Adrenal gland (tissue), 12 donors: ENCODE data around the gene C19orf73. TPM values are rescaled to one million over a fixed set of nuclear protein-coding genes. Genes with fewer than 3 reads are reported as not detected.

Source experiments
- DNase-seq, 7 donors: peaks; one replicate each; pipeline ENCODE4 v3.0.0-alpha.2; 2019 to 2020
- H3K27ac ChIP-seq, 5 donors: fragments of 200-600 bp; sonication (generic) in 4 of 5; 1 replicate in 3 of 5; 2 replicates in 2 of 5; pipeline versions ENCODE4 v1.5.1 to v1.8.0; 2016 to 2020; ENCODE audit warnings: mild to moderate bottlenecking in 1 of 5
- H3K27me3 ChIP-seq: fragments of 200-600 bp; 2 replicates; pipeline ENCODE4 v1.8.0; 2021
- H3K36me3 ChIP-seq, 2 donors: fragments of 200-600 bp; replicated peaks in 1 of 2; 1 replicate in 1 of 2; 2 replicates in 1 of 2; pipeline versions ENCODE4 v1.5.1 to v1.8.0; 2018 to 2022
- H3K4me1 ChIP-seq, 2 donors: fragments of 200-600 bp; replicated peaks in 1 of 2; 1 replicate in 1 of 2; 2 replicates in 1 of 2; pipeline versions ENCODE4 v1.5.1 to v1.8.0; 2018 to 2021
- H3K4me3 ChIP-seq, 4 donors: fragments of 200-600 bp; sonication (generic) in 3 of 4; one replicate each; pipeline ENCODE4 v1.5.1; 2016 to 2018
- H3K9me3 ChIP-seq, 3 donors: fragments of 200-600 bp; sonication (generic) in 1 of 3; replicated peaks in 1 of 3; 1 replicate in 2 of 3; 2 replicates in 1 of 3; pipeline versions ENCODE4 v1.5.1 to v1.8.0; 2016 to 2021
- POLR2A ChIP-seq, 2 donors: fragments of 450-650 bp; IDR thresholded peaks; one replicate each; pipeline ENCODE4 v1.6.1; 2017; ENCODE audit warnings: antibody characterized with exemption in 2 of 2, mild to moderate bottlenecking in 2 of 2, moderate library complexity in 1 of 2
- WGBS, 4 donors: extraction: QIAGEN DNeasy Blood & Tissue Kit in 2 of 4; methylation state at CpG; one replicate each; pipeline versions ENCODE4 v1.1.5 to v1.1.7; 2013 to 2017; 5-methylcytosine and 5-hydroxymethylcytosine counted together
- intact Hi-C, 2 donors: fragments of 100-400 bp; cut with DNase I; formaldehyde crosslinking; loops; one replicate each; pipeline versions ENCODE4 v1.14.1 to v1.15.0; 2022 to 2023
- polyA plus RNA-seq, 3 donors: library from polyadenylated mRNA; stranded (reverse); fragments of 200-250 nt in 2 of 3; fragments of 350-450 nt in 1 of 3; fragmentation: Illumina TruSeq in 1 of 3; extraction: RNeasy Lipid Tissue Mini Kit (QIAGEN cat#74804) in 1 of 3; gene quantifications; one replicate each; pipeline ENCODE4 v1.2.3, GENCODE V29; 2013 to 2014
- total RNA-seq, 9 donors: library from RNA; depleted of rRNA in 4 of 9; stranded (reverse); fragments of >200 nt in 4 of 9; fragments of 120-200 nt in 1 of 9; fragmentation: NEBNext Ultra II Directional in 1 of 9; extraction: Animal tissue kit (Norgen Biotek cat#: 25700) in 1 of 9; gene quantifications; one replicate each; pipeline versions ENCODE4 v1.1.0 to v1.2.4, GENCODE V29; 2013 to 2023
- TF ChIP-seq, protein P1 (sequence below), 6 experiments: fragments of 450-650 bp in 4 of 6; fragments of 200-600 bp in 2 of 6; sonication (generic) in 1 of 6; IDR thresholded peaks; 1 replicate in 5 of 6; 2 replicates in 1 of 6; pipeline versions ENCODE4 v1.5.1 to v1.8.0; 2016 to 2021; ENCODE audit warnings: antibody characterized with exemption in 6 of 6, mild to moderate bottlenecking in 2 of 6, moderate library complexity in 1 of 6
- donor health status: healthy with polysubstance abuse.
- donor health status: Bipolar disorder and iron deficiency.
- donor health status: DM: yes; HTN: yes; CAD: no.
- donor health status: DM: no; HTN: no; CAD: no.
- donor health status: DM: no; HTN: no; CAD: no.
- donor health status: DM: yes; HTN: yes; CAD: no.

The C19orf73 gene
- total and polyA plus RNA-seq, 12 donors: 0.94 to 8.2 (median 1.8) TPM

DNA sequence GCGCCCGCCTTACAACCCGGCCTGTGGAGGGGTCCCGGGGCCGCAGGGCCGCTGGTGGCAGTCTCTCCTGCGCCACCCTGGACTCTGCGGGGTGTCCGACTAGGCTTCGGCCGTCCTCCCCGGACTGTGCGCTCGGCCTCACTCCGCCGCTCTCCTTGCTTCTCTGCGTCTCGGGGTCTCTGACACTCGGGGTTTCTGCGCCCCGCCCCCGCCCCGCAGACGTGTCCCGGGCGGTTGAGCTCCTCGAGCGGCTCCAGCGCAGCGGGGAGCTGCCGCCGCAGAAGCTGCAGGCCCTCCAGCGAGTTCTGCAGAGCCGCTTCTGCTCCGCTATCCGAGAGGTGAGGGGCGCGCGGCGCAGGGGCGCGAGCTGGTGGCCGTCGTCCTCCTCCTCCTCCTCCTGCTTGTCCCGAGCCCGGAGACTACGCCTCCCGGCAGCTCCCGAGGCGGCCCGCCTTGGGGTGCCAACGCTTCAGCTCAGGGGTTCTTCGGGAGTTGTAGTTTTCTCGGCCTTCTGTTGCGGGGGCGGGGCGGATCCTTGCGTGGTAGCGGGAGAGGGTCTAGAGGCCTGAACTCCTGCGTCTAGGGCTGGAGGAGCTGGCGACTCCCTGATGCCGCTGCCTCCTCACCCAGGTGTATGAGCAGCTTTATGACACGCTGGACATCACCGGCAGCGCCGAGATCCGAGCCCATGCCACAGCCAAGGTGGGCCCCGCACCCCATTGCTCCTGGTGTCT lies 4.1 kb downstream of the C19orf73 start:
- DNase-seq: peak; percentile 58 to 82 (median 63)
- intact Hi-C loops: no loop called here
- Histone ChIP-seq H3K27me3 (no peaks in the 10 kb centered on the region), H3K4me3 (peak overlapping the region in 3 of 4 donors; percentile 59 to 98 (median 74)), H3K9me3 (no peaks in the 10 kb centered on the region), H3K4me1 (peaks cover 23 to 38% of the 10 kb centered on the region in 2 donors), H3K36me3 (no peaks in the 10 kb centered on the region), H3K27ac (peak overlapping the region in 4 of 5 donors; percentile 45 to 85 (median 72))
- WGBS, 4 donors: 8 to 83% (median 42%) methylated on average over 6 to 68 of the region's 68 CpGs
- TF ChIP-seq, protein P1, sequence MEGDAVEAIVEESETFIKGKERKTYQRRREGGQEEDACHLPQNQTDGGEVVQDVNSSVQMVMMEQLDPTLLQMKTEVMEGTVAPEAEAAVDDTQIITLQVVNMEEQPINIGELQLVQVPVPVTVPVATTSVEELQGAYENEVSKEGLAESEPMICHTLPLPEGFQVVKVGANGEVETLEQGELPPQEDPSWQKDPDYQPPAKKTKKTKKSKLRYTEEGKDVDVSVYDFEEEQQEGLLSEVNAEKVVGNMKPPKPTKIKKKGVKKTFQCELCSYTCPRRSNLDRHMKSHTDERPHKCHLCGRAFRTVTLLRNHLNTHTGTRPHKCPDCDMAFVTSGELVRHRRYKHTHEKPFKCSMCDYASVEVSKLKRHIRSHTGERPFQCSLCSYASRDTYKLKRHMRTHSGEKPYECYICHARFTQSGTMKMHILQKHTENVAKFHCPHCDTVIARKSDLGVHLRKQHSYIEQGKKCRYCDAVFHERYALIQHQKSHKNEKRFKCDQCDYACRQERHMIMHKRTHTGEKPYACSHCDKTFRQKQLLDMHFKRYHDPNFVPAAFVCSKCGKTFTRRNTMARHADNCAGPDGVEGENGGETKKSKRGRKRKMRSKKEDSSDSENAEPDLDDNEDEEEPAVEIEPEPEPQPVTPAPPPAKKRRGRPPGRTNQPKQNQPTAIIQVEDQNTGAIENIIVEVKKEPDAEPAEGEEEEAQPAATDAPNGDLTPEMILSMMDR (IDR thresholded peaks at IDR 0.05): no peak
- peak in 1 of 2 donors; percentile 10 for TF ChIP-seq POLR2A (IDR thresholded peaks at IDR 0.05)

DNA sequence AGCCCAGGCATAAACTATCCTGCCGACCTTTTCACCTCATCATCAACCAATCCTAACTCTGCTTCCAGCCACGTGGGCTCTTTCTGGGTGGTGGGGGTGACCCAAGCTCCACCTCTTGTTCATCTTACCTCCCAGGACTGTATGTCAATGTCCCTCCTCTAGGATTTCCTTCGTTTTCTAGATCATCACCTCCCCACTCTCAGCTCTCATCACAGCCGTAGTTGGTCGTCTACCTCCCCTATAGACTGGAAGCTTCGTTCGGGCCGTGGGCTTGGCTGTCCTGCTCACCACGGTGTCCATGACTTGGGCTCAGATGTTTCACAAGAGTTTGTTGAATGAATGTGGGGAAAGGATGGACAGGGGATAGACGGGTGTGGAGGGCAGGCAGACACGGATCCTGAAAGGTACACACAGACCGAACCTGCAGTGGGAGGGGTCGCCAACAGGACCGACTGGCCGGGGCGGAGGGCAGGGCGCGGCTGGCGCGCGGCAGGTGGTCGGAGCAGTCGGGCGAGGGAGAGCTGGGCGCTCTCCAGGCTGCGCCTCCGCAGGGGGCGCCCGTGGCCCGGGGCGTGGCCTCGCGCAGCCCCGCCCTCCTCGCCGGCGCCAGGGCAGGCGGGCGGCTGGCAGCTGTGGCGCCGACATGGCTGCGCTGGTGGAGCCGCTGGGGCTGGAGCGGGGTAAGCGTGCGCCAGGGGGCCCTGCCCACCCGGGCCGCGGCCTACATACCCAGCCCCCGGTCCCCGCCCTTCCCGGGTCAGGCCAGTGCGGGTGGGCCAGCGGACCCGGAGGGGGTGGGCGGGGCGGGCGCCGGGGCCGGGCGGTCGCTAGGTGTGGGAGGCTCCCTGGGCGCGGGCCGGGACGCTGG lies 4.9 kb downstream of the C19orf73 start, which contains the start of gene LIN7B:
LIN7B (plus strand) TSS at position 609 of the 868 bp plus-strand sequence; CDS start at position 644, 35 bp downstream.
- peaks cover 0 to 4% of the 10 kb centered on the region in 2 donors for H3K36me3 ChIP-seq
- H3K9me3 ChIP-seq: no peaks in the 10 kb centered on the region
- WGBS, 4 donors: 1 to 3% (median 1%) methylated on average over 9 to 66 of the region's 66 CpGs
- H3K27me3 ChIP-seq: no peaks in the 10 kb centered on the region
- H3K4me3 ChIP-seq: peak within 1 kb of the TSS in 3 of 4 donors; percentile 59 to 98 (median 74)
- peak within 1 kb of the TSS in 4 of 5 donors; percentile 45 to 85 (median 72) for H3K27ac ChIP-seq
- intact Hi-C loops: no loop called here
- TF ChIP-seq, protein P1 (IDR thresholded peaks at IDR 0.05): peak in 4 of 6 experiments; percentile 31 to 60 (median 48)
- TF ChIP-seq POLR2A (IDR thresholded peaks at IDR 0.05): no peak
- DNase-seq: peak in 6 of 7 donors; percentile 50 to 69 (median 58)
- peaks cover 16 to 32% of the 10 kb centered on the region in 2 donors for H3K4me1 ChIP-seq

DNA sequence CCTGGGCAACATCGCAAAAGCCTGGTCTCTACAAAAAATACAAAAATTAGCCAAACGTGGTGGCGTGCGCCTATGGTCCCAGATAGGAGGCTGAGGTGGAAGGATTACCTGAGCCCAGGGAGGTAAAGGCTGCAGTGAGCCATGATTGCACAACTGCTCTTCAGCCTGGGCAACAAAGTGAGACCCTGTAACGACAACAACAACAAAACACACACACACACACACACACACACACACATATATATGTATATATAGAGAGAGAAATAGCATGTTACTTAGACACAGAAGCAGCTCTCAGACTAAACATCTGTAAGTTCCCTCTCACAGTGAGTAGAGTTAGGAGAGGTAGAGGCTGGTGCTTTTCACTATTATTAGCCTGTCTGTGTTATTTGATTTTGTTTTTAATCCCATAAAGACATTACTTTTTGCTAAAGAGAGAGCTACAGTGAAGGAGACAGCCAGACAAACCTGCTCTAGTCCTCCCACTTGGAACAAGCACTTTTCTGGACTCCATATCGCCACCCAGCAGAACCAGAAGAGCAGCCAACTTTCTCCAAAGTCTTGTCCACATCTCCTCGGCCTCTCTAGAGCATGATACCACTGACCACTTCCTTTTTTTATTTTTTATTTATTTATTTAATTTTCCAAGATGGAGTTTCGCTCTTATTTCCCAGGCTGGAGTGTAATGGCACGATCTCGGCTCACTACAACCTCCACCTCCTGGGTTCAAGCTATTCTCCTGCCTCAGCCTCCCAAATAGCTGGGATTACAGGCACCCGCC lies 7.5 kb downstream of the C19orf73 start:
- WGBS, 4 donors: 79 to 85% (median 83%) methylated on average over 11 of the region's 11 CpGs
- no peaks in the 10 kb centered on the region for H3K27me3 ChIP-seq
- intact Hi-C loops: no loop called here
- no peaks in the 10 kb centered on the region for H3K9me3 ChIP-seq
- TF ChIP-seq POLR2A (IDR thresholded peaks at IDR 0.05): no peak
- TF ChIP-seq, protein P1 (IDR thresholded peaks at IDR 0.05): no peak
- peaks cover 5 to 23% of the 10 kb centered on the region in 2 donors for H3K4me1 ChIP-seq
- peak overlapping the region in 1 of 5 donors; percentile 80 for H3K27ac ChIP-seq
- DNase-seq: no peak
- H3K36me3 ChIP-seq: peaks cover 0 to 29% of the 10 kb centered on the region in 2 donors
- H3K4me3 ChIP-seq: no peak overlapping the region
